B cell (primary cell): ENCODE data around the gene BCL11A.

Experiments
- EZH2 ChIP-seq: IDR thresholded peaks from 2 replicates; pipeline ENCODE4 v1.6.1; 2012; ENCODE audit warnings: borderline replicate concordance, low read depth, mild to moderate bottlenecking, moderate library complexity, low read length; ENCODE audit not compliant: insufficient read depth, poor library complexity, severe bottlenecking
- TF ChIP-seq, protein P1 (sequence below): fragments of 200-600 bp; IDR thresholded peaks from one replicate; pipeline ENCODE4 v1.8.0; 2022; ENCODE audit warnings: antibody characterized with exemption, mild to moderate bottlenecking

DNA sequence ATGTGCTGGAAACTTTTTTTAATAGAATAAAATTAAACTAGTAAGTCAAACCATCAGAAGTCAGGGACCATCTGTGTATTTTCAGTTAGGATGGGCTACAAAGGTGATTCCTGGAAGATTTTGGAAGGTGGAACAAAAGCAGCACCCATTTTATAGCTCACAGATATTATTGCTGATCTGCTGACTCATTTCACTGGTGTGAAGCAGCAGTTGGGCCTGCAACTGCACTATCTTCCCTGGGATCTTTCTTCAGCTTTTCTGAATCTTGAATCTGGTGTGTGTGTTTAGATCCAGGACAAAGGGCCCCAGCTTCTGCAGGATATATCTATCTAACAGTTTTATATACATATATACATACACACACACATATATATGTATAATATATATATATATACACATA lies 35.6 kb upstream of the BCL11A start:
- TF ChIP-seq, protein P1, sequence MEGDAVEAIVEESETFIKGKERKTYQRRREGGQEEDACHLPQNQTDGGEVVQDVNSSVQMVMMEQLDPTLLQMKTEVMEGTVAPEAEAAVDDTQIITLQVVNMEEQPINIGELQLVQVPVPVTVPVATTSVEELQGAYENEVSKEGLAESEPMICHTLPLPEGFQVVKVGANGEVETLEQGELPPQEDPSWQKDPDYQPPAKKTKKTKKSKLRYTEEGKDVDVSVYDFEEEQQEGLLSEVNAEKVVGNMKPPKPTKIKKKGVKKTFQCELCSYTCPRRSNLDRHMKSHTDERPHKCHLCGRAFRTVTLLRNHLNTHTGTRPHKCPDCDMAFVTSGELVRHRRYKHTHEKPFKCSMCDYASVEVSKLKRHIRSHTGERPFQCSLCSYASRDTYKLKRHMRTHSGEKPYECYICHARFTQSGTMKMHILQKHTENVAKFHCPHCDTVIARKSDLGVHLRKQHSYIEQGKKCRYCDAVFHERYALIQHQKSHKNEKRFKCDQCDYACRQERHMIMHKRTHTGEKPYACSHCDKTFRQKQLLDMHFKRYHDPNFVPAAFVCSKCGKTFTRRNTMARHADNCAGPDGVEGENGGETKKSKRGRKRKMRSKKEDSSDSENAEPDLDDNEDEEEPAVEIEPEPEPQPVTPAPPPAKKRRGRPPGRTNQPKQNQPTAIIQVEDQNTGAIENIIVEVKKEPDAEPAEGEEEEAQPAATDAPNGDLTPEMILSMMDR: no peak
- no peak for TF ChIP-seq EZH2
